HG02943 (cell line): Measurements from ENCODE around the gene PSMD1.
"Not testable (repeated sequence)": the region's sequence is repeated elsewhere in the genome, so short reads cannot be mapped to it uniquely, and the experiment has no call there.

ENCODE experiments used
- ATAC-seq: cut with Tn5 transposase; IDR thresholded peaks from one replicate; pipeline ENCODE4 v1.9.1; 2021; ENCODE audit warnings: mild to moderate bottlenecking, low read depth, moderate library complexity; ENCODE audit not compliant: unreplicated experiment

The PSMD1 gene

GRCh38 chr2:231052494-231053451 lies 3.9 kb upstream of the PSMD1 start:
- ATAC-seq: peak; percentile 52

GRCh38 chr2:231053846-231054245 lies 2.8 kb upstream of the PSMD1 start:
- ATAC-seq: no peak

- no peak for ATAC-seq
These were observed 923 bp downstream of the PSMD1 start for GRCh38 chr2:231057590-231057989.

DNA sequence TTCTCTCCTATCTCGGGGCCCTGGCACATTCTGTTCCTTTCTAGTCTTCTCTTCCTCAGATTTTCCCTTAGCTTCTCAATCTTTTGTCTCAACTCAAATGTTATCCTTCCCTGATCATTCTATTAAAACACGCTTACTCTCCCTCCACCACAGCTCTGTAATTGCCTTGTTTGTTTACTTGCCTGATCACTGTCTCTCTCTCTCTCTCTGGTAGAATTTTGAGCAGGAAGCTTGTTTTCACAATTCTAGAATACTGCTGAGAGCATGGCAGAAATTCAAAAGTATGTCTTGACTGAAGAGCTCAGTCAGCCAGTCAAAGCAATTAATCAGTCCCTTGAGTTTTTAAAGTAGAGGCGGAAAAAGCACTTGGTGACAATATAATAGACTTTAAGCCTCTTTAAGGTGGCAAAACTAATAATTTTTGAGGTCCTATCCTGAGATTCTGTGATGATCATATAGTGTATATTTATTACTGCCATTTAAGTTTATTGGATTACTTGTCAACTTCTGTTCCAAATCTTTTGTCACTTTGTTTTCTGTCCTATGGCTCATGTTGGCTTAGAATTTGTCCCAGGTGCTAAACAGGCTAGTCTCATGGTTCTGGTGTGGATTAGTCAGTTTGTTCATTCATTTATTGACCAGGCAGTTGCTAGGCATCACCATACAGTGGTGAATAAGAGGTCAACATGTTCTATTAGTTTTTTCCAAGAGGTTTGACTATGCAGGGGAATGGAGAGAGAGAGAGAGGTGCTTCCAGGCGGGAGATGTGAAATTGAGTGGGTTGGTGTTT lies 2.3 kb downstream of the PSMD1 start:
- no peak for ATAC-seq

- ATAC-seq: no peak
These were observed 3.1 kb downstream of the PSMD1 start for GRCh38 chr2:231059756-231060155.

DNA sequence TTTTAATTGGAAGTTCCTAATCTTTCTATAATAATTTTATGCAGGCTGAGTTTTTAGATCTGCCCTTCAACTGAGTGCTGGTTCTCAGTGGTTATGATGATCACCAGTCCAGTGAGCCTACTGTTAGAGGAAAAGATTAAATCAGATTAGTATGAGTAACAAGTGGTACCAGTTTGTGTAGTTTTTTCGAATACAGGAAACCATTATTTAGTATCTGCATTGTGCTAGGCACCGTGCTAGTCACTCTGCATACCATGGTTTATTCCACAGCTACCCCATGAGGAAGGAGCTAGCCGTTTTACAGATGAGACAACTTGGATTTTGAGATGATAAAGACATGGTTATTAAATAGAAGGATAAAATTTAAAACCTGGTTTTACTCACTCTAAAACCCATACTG lies 6.1 kb downstream of the PSMD1 start:
- no peak for ATAC-seq

DNA sequence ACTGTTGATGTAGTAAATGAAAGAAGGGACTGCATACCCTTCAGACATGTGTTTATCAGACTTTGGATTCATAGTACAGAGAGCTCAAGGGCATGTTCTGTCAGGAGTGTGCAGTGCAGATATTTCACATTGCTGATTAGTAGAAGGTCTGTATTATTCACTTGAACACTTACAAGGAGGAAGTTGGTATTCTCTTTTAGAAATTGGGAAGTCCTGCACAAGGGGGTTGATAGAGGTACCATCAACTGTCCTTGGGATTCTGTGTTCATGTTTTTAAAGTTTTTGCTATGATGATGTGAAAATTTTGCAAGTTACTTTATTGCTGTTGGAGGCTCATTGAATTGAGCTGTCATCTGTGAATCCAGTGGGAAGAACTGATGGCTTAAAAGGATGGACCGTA lies 6.7 kb downstream of the PSMD1 start:
- no peak for ATAC-seq

DNA sequence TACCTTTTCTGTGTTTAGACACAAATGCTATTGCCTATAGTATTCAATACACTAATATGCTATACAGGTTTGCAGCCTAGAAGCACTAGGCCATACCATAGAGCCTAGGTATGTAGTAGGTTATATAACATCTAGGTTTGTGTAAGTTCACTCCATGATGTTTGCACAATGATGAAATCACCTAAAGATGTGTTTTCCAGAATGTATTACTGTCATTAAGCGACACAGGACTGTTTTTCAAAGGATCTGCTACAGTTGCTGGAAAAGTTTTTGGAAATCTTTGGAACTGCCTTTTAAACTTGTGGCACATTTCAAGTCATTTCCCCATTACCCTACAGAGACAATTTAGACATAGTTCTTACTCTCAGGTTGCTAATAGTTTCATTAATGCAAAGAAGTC lies 9.3 kb downstream of the PSMD1 start:
- ATAC-seq: no peak

DNA sequence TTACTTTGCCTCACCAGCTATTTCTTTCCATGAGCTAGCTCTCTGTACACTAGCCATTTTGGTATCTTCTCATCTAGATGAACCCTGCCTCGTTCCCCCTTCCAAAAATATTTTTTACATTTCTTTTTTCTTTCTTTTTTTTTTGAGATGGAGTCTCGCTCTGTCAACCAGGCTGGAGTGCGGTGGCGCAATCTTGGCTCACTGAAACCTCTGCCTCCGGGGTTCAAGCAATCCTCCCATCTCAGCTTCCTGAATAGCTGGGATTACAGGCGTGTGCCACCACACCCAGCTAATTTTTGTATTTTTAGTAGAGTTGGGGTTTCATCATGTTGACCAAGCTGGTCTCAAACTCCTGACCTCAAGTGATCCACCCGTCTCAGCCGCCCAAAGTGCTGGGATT lies 10.9 kb downstream of the PSMD1 start:
- not testable (repeated sequence) for ATAC-seq

- no peak for ATAC-seq
These were observed 12.0 kb downstream of the PSMD1 start for GRCh38 chr2:231068525-231069222.

- no peak for ATAC-seq
These were observed 12.8 kb downstream of the PSMD1 start for GRCh38 chr2:231069379-231070054.

GRCh38 chr2:231084565-231084964 lies 27.9 kb downstream of the PSMD1 start:
- ATAC-seq: no peak

- ATAC-seq: no peak
These were observed 32.1 kb downstream of the PSMD1 start for GRCh38 chr2:231088754-231089153.

DNA sequence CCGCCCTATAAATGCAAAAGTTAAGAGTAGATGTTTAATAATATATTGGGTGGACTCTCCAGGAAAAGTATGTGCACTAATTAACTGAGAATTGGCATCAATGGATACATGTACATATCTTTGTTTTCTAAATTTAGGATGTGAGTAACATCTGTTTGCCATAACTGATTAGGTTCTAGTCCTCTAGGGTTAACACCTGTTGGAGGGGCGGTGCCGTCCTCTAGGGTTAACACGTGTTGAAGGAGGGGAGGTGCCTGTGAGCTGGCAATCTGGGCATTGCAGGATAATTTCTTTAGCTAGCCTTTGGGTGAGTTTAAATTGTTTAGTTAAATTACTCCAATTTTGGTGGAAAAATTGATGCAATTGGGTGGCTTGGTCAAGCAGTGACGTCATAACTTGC lies 37.3 kb downstream of the PSMD1 start:
- no peak for ATAC-seq

- ATAC-seq: no peak
These were observed 38.2 kb downstream of the PSMD1 start for GRCh38 chr2:231094736-231095346.

- no peak for ATAC-seq
These were observed 43.3 kb downstream of the PSMD1 start for GRCh38 chr2:231099918-231100317.

DNA sequence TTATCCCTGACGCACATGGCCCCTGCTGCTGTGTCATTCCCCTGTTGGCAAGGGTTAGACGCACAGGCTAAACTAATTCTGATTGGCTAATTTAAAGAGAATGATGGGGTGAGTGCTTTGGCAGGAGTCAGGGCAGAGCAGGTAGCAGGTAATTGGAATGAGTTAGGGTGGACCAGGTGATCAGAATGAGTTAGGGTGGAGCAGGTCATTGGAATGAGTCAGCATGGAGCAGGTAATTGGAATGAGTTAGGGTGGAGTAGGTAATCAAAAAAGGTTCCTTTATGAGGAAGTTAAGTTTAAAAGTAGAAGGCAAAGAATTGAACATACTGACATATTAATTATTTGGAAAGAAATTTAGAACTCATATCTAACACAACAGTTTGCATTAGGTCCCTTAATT lies 43.7 kb downstream of the PSMD1 start:
- ATAC-seq: not testable (repeated sequence)

DNA sequence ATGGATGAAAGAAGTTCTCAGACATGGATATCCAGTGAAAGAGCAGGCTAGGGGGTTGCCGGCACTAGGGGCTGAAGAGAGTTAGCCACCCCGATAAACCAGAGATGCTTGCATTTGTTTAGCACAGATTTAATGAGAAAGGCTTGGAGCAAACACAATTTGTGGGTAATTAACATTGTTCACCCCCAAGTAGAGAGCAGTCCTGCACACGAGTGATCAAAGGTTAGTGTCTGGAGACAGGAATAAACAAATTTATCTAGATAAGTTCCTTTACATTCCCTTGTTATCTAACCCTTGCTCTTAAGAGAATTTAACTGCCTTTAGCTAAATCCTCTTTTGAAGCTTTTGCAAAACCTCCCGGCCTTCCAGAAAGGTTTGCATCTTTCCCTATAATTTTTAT lies 44.3 kb downstream of the PSMD1 start:
- no peak for ATAC-seq

DNA sequence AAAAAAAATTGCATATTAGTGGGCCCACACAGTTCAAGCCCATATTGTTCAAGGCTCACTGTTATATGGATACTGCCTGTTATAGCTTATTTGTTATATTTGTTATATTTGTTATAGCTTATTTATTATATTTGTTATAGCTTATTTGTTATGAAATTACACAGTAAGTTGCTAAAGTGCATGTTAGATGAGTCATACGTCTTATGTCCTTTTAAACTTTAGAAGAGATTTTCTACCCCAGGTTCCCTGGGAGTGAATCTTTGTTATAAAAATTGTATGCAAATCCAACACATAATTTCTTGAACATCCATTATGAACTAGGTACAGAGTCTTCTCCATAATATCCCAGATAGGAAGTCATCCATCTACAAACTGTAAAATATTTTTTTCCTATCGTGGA lies 46.1 kb downstream of the PSMD1 start:
- ATAC-seq: no peak

DNA sequence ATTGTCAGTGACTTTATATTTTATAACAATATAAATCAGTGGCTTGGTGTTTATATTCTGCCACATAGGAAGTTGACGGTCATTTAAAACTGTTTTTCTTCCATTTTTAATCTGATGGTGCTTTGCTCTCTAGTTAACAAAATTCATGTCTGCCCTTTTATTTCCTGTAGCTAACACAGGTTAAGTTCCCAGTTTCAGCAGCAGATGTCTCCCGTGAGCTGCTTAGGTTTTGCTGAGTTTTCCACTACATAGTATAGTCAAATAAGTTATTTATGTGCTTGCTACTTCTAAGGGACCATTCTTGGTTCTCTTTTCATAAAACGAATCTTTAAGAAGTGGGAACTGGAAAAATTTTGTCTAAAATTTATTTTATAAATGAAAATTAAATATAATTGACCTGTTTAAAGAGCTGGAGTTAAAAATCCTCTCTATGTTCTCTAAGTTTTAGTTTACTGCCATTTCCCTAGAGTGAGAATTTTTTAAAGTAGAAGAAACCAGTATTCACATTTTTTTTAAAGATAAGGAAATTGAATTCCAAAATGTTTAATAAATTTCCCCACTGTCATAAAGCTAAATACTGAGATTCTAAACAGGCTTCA lies 47.5 kb downstream of the PSMD1 start:
- no peak for ATAC-seq
